Measurements from ENCODE around the gene PRRX1. TPM values are rescaled to one million over a fixed set of nuclear protein-coding genes. Genes with fewer than 3 reads are reported as not detected.

Gene PRRX1
- total and polyA plus RNA-seq, 12 donors: 6.8 to 23.4 (median 13.6) TPM

DNA sequence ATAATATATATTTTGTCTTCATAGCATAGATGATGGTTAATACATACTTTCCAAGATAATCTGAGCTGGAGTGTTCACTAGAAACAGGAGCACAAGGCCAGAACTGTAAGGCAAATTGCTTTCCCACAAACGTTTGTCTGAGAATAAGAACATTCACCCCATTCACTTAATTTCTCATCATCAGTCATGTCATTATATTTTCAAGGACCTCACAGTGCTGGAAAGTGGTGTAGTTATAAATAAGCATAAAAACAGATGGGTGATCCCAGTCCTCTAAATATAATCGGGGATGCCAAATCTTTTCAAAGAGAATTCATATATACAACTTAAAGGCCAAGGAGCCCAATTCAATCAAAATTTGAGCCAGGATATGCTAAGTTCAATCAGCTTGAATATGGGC is 8.4 kb downstream of the PRRX1 start:
- Histone ChIP-seq H3K27me3 (peaks cover 18% of the 10 kb centered on the region), H3K27ac (no peak overlapping the region), H3K4me1 (replicated peaks in 1 of 2) (no peaks in the 10 kb centered on the region)

DNA sequence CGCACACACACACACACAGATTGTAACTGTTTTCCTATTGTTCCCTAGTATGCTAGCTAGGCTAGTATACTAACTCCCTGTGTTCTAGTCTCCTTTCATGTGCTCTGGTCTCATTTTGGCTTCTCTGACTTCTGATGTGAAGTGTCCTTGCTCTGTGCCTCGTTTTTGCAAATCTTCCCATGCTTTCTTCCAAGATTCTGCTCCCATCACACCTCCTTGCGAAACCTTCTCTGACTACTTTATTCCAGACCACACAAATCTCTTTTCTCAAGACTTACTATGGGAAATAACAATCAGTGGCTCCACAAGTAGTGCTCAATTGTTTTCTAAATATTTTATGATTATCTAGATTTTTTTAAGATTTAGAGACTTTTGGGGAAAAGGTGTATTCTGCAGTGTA is 10.3 kb downstream of the PRRX1 start:
- Histone ChIP-seq H3K4me1 (replicated peaks in 1 of 2) (no peaks in the 10 kb centered on the region), H3K9me3 (replicated peaks in 1 of 3) (no peaks in the 10 kb centered on the region), H3K4me3 (no peak overlapping the region), H3K27ac (no peak overlapping the region), H3K27me3 (peaks cover 18% of the 10 kb centered on the region), H3K36me3 (replicated peaks in 1 of 2) (no peaks in the 10 kb centered on the region)
- WGBS, 4 donors: 56 to 70% (median 68%) methylated on average over 3 of the region's 3 CpGs
- DNase-seq: no peak
- TF ChIP-seq, protein P1, sequence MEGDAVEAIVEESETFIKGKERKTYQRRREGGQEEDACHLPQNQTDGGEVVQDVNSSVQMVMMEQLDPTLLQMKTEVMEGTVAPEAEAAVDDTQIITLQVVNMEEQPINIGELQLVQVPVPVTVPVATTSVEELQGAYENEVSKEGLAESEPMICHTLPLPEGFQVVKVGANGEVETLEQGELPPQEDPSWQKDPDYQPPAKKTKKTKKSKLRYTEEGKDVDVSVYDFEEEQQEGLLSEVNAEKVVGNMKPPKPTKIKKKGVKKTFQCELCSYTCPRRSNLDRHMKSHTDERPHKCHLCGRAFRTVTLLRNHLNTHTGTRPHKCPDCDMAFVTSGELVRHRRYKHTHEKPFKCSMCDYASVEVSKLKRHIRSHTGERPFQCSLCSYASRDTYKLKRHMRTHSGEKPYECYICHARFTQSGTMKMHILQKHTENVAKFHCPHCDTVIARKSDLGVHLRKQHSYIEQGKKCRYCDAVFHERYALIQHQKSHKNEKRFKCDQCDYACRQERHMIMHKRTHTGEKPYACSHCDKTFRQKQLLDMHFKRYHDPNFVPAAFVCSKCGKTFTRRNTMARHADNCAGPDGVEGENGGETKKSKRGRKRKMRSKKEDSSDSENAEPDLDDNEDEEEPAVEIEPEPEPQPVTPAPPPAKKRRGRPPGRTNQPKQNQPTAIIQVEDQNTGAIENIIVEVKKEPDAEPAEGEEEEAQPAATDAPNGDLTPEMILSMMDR (IDR thresholded peaks at IDR 0.05): no peak
- TF ChIP-seq POLR2A (IDR thresholded peaks at IDR 0.05): no peak
- intact Hi-C loops (cut with DNase I): no loop called here

More for the DNA sequence above, 8.4 kb downstream of the PRRX1 start:
- TF ChIP-seq, protein P1 (IDR thresholded peaks at IDR 0.05): no peak
- no peak for TF ChIP-seq POLR2A (IDR thresholded peaks at IDR 0.05)
- intact Hi-C loops (cut with DNase I): no loop called here
- Histone ChIP-seq H3K4me3 (no peak overlapping the region), H3K9me3 (replicated peaks in 1 of 3) (no peaks in the 10 kb centered on the region), H3K36me3 (replicated peaks in 1 of 2) (no peaks in the 10 kb centered on the region)
- 50 to 57% (median 52%) methylated on average over 2 of the region's 2 CpGs for WGBS, 4 donors
- no peak for DNase-seq

DNA sequence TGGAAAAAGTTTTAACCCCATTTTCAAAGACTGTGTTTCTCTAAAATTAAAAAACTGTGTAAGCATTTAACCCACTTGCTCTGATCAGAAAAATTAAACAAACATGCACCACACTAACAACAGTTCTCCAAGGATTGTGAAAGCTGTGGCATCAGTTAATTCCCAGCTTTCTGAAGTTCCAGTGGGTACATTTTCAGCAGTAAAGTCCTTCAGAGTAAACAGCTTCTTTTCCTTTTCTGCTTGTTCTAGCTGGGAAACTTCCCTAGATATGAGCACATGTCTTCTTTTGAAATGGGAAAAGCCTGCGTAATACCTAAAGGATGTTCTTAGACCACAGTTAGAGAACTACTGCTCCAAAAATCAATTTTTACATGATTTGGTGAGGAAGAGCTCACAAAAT is 11.1 kb downstream of the PRRX1 start:
- Histone ChIP-seq H3K36me3 (replicated peaks in 1 of 2) (no peaks in the 10 kb centered on the region), H3K27me3 (peaks cover 10% of the 10 kb centered on the region), H3K9me3 (replicated peaks in 1 of 3) (no peaks in the 10 kb centered on the region), H3K4me3 (no peak overlapping the region), H3K27ac (no peak overlapping the region), H3K4me1 (replicated peaks in 1 of 2) (no peaks in the 10 kb centered on the region)
- 90 to 96% (median 92%) methylated on average over 1 of the region's 1 CpG for WGBS, 4 donors
- TF ChIP-seq, protein P1 (IDR thresholded peaks at IDR 0.05): no peak
- no peak for TF ChIP-seq POLR2A (IDR thresholded peaks at IDR 0.05)
- no peak for DNase-seq
- intact Hi-C loops (cut with DNase I): no loop called here

DNA sequence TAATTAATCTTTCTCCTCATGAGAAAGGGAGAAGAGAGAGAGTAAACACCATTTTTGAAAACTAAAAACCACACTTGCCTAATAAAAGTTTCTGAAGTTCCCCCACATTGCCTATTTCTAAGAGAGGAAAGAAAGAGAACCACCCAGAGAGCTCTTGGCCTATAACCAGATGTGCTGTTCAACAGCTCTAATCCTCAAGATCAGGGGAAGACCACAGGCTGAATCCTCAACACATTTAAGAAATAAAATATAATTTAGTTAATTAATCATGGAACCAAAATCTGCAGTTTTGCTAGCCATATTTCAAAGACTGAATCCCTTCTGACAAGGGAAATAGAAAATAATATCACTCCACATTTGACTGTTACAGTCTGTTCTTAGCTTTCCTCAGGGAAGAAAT is 11.9 kb downstream of the PRRX1 start:
- no peak for TF ChIP-seq POLR2A (IDR thresholded peaks at IDR 0.05)
- TF ChIP-seq, protein P1 (IDR thresholded peaks at IDR 0.05): no peak
- Histone ChIP-seq H3K36me3 (replicated peaks in 1 of 2) (no peaks in the 10 kb centered on the region), H3K27ac (no peak overlapping the region), H3K4me1 (replicated peaks in 1 of 2) (no peaks in the 10 kb centered on the region), H3K27me3 (peaks cover 2% of the 10 kb centered on the region), H3K9me3 (replicated peaks in 1 of 3) (no peaks in the 10 kb centered on the region), H3K4me3 (no peak overlapping the region)
- intact Hi-C loops (cut with DNase I): no loop called here
- no peak for DNase-seq

Measured in adrenal gland (tissue), 12 donors.